Natural killer cell (primary cell): ENCODE measurements around the gene CCDC85C. TPM values are rescaled to one million over a fixed set of nuclear protein-coding genes. Genes with fewer than 3 reads are reported as not detected.

Source experiments
- ATAC-seq, 3 donors: fragments of 150-1000 bp in 2 of 3; fragments of 200-7000 bp in 1 of 3; cut with Tn5 transposase; 1 replicate in 1 of 3; 2 replicates in 2 of 3; pipeline ENCODE4 v1.10.0; 2021; ENCODE audit warnings: mild to moderate bottlenecking in 2 of 3, moderate library complexity in 2 of 3
- DNase-seq, 2 donors: peaks; one replicate each; pipeline versions ENCODE4 v3.0.0 to v3.0.0-alpha.2; 2013 to 2021; ENCODE audit warnings: mixed read lengths in 1 of 2
- H3K27ac ChIP-seq: one replicate; pipeline ENCODE4 v1.5.1; 2013; ENCODE audit warnings: mild to moderate bottlenecking, low read length
- H3K27me3 ChIP-seq: one replicate; pipeline ENCODE4 v1.6.1; 2013; ENCODE audit warnings: low read length; ENCODE audit not compliant: control insufficient read depth, insufficient read depth
- H3K36me3 ChIP-seq: one replicate; pipeline ENCODE4 v1.6.1; 2013; ENCODE audit warnings: low read length; ENCODE audit not compliant: control insufficient read depth, insufficient read depth
- H3K4me1 ChIP-seq: one replicate; pipeline ENCODE4 v1.6.1; 2013; ENCODE audit warnings: low read length; ENCODE audit not compliant: control insufficient read depth, insufficient read depth
- H3K4me3 ChIP-seq: one replicate; pipeline ENCODE4 v1.5.1; 2013; ENCODE audit warnings: low read length
- H3K9me3 ChIP-seq: one replicate; pipeline ENCODE4 v1.6.1; 2013; ENCODE audit warnings: low read length; ENCODE audit not compliant: control insufficient read depth, insufficient read depth
- H3K27ac Mint-ChIP-seq, 2 donors: one replicate each; pipeline ENCODE4 v1.8.0; 2022; ENCODE audit warnings: mild to moderate bottlenecking in 2 of 2, mixed read lengths in 2 of 2, moderate library complexity in 1 of 2
- H3K27me3 Mint-ChIP-seq, 2 donors: one replicate each; pipeline ENCODE4 v1.8.0; 2022; ENCODE audit warnings: low read depth in 2 of 2, mixed read lengths in 2 of 2
- H3K36me3 Mint-ChIP-seq: one replicate; pipeline ENCODE4 v1.8.0; 2022; ENCODE audit warnings: mixed read lengths
- H3K4me1 Mint-ChIP-seq, 2 donors: one replicate each; pipeline ENCODE4 v1.8.0; 2022; ENCODE audit warnings: mixed read lengths in 2 of 2
- H3K4me3 Mint-ChIP-seq: one replicate; pipeline ENCODE4 v1.8.0; 2022; ENCODE audit warnings: mild to moderate bottlenecking, moderate library complexity, mixed read lengths
- H3K9me3 Mint-ChIP-seq, 2 donors: one replicate each; pipeline ENCODE4 v1.8.0; 2022; ENCODE audit warnings: mixed read lengths in 2 of 2
- WGBS: methylation state at CpG from one replicate; pipeline ENCODE4 v1.1.7; 2013; ENCODE audit warnings: missing lambda C conversion rate; ENCODE audit not compliant: insufficient coverage; 5-methylcytosine and 5-hydroxymethylcytosine counted together
- intact Hi-C: fragments of 100-400 bp; cut with micrococcal nuclease; formaldehyde crosslinking; loops from one replicate; pipeline ENCODE4 v1.14.2; 2022
- total RNA-seq, 4 donors: library from RNA; stranded (reverse); fragments of 120-200 nt in 1 of 4; gene quantifications; one replicate each; pipeline versions ENCODE4 v1.2.3 to v1.2.4, GENCODE V29; 2013 to 2022
- TF ChIP-seq, protein P1 (sequence below): fragments of 200-600 bp; IDR thresholded peaks from one replicate; pipeline ENCODE4 v1.8.0; 2022; ENCODE audit warnings: antibody characterized with exemption

The CCDC85C gene
- total RNA-seq, 3 donors from 2014 or later (not counting 1 experiment from before 2014, with no cell fraction given) = 0.73 to 4.3 (median 2.8) TPM

DNA sequence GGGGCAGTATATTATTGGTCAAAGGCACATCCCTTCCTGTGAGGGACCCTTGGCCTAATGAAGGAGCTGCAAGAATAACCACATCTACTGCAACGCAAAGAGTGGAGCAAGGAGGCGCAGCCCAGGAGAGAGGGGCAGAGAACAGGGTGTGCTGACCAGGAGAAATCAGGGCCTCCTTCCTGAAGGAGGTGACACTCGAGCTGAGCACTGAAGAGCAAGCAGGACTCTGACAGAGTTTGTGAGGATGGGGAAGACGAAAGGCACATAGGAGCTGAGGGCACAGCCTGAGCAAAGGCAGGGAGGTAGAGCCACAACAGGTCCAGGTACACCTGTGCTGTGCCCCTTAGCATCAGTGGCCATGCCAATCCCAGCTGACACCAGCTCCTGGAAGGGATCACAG is 60.6 kb downstream of the CCDC85C start:
- ATAC-seq (no peak), DNase-seq (no peak)
- Mint-ChIP-seq H3K27me3 (peaks cover 0 to 2% of the 10 kb centered on the region in 2 donors), H3K27ac (no peak overlapping the region), H3K9me3 (no peaks in the 10 kb centered on the region), H3K4me3 (no peak overlapping the region), H3K4me1 (no peaks in the 10 kb centered on the region), H3K36me3 (no peaks in the 10 kb centered on the region)
- WGBS = 89% methylated on average over 4 of the region's 4 CpGs
- H3K36me3 ChIP-seq = no peaks in the 10 kb centered on the region
- intact Hi-C loops = no loop called here
- H3K9me3 ChIP-seq = no peaks in the 10 kb centered on the region
- H3K4me3 ChIP-seq = no peak overlapping the region
- no peaks in the 10 kb centered on the region for H3K4me1 ChIP-seq
- TF ChIP-seq, protein P1, sequence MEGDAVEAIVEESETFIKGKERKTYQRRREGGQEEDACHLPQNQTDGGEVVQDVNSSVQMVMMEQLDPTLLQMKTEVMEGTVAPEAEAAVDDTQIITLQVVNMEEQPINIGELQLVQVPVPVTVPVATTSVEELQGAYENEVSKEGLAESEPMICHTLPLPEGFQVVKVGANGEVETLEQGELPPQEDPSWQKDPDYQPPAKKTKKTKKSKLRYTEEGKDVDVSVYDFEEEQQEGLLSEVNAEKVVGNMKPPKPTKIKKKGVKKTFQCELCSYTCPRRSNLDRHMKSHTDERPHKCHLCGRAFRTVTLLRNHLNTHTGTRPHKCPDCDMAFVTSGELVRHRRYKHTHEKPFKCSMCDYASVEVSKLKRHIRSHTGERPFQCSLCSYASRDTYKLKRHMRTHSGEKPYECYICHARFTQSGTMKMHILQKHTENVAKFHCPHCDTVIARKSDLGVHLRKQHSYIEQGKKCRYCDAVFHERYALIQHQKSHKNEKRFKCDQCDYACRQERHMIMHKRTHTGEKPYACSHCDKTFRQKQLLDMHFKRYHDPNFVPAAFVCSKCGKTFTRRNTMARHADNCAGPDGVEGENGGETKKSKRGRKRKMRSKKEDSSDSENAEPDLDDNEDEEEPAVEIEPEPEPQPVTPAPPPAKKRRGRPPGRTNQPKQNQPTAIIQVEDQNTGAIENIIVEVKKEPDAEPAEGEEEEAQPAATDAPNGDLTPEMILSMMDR = no peak
- no peak overlapping the region for H3K27ac ChIP-seq
- H3K27me3 ChIP-seq = no peaks in the 10 kb centered on the region

DNA sequence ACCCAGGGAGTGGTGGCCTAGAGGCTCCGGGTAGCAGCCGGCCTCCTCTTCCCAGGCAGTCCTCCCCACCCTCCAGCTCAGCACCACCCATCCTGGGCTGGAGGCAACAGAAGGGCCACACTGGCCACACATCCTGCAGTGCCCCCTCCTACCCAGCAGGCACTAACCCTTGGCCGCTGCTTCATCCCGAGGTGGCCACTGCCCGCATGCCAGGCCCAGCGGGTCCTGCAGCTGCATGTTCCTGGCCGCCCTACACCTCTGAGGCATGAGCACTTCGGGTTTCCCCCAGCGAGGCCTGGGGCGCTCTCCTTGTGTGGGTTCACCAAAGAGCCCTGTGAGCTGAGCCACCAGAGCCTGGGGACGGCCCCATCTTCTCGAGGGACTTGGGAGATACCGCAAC is 61.4 kb downstream of the CCDC85C start:
- Mint-ChIP-seq H3K4me3 (no peak overlapping the region), H3K36me3 (no peaks in the 10 kb centered on the region), H3K9me3 (no peaks in the 10 kb centered on the region), H3K4me1 (no peaks in the 10 kb centered on the region), H3K27ac (no peak overlapping the region), H3K27me3 (peaks cover 0 to 2% of the 10 kb centered on the region in 2 donors)
- Histone ChIP-seq H3K4me3 (no peak overlapping the region), H3K27me3 (no peaks in the 10 kb centered on the region), H3K4me1 (no peaks in the 10 kb centered on the region), H3K27ac (no peak overlapping the region), H3K36me3 (no peaks in the 10 kb centered on the region), H3K9me3 (no peaks in the 10 kb centered on the region)
- no peak for ATAC-seq
- DNase-seq = no peak
- intact Hi-C loops = no loop called here
- WGBS = 90% methylated on average over 13 of the region's 13 CpGs
- TF ChIP-seq, protein P1 = no peak

DNA sequence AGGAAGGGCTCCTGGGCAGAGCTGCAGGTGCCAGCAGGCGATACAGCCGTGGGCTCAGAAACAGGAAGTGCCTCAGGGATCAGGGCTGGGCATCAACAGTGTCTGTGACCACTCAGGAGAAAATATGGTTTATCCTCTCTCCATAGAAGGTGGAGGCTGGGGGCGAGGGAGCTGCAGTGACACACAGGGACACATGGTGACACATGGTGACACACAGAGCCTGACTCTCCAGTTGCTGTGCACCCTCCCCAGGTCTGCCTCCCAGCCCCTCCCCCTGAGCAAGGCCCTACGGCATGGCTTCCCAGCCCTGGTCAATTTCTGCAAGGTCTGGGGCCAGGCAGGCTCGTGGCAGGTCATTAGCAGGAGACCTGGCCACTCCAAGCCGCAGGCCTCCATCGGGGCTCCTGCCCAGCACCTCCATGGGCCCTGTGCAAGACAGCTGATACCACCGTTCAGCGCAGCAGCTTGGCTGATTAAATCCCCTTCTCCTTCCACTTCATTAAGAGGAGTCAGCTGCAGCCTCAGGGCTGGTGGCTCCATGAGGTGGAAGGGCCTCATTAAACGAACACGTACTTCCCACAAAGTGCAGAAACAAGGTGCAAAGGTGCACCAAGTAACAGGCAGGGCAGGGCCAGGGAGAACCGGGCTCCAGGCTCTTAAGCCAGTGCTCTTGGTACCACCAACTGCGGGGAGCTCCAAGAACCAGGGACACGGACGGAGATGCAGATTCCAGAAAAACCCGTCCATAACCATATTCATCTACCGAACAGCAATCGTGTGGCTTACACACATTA is 62.1 kb downstream of the CCDC85C start:
- Histone ChIP-seq H3K9me3 (no peaks in the 10 kb centered on the region), H3K4me3 (no peak overlapping the region), H3K36me3 (no peaks in the 10 kb centered on the region), H3K27ac (no peak overlapping the region), H3K4me1 (no peaks in the 10 kb centered on the region), H3K27me3 (no peaks in the 10 kb centered on the region)
- intact Hi-C loops = no loop called here
- 80% methylated on average over 18 of the region's 18 CpGs for WGBS
- Mint-ChIP-seq H3K27ac (no peak overlapping the region), H3K9me3 (no peaks in the 10 kb centered on the region), H3K36me3 (no peaks in the 10 kb centered on the region), H3K27me3 (peaks cover 0 to 2% of the 10 kb centered on the region in 2 donors), H3K4me3 (no peak overlapping the region), H3K4me1 (no peaks in the 10 kb centered on the region)
- DNase-seq = no peak
- TF ChIP-seq, protein P1 = no peak
- ATAC-seq = no peak

DNA sequence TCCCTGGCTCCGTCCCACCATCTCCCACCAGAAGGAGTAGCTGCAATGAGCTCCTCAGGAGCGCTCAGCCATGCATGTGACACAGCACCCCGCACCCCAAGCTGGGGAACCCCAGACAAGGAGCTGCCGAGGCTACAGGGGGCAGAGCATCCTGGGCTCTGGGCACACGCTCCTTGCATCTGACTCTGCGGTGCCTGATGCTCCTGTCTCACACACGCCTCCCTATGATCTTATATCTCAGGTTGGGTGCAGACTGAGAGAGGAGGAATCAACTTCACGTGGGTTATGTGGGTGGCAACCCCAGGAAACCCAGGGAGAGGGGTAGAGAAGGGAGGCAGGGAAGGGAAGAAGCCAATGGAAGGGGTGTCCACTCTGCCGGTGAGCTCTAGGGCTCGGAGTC is 62.8 kb downstream of the CCDC85C start:
- no peaks in the 10 kb centered on the region for H3K9me3 Mint-ChIP-seq
- 63% methylated on average over 9 of the region's 10 CpGs for WGBS
- H3K27me3 Mint-ChIP-seq = peaks cover 0 to 2% of the 10 kb centered on the region in 2 donors
- no peak for DNase-seq
- H3K4me1 Mint-ChIP-seq = no peaks in the 10 kb centered on the region
- TF ChIP-seq, protein P1 = no peak
- H3K4me3 ChIP-seq = no peak overlapping the region
- ATAC-seq = no peak
- intact Hi-C loops = no loop called here
- no peak overlapping the region for H3K4me3 Mint-ChIP-seq
- H3K36me3 Mint-ChIP-seq = no peaks in the 10 kb centered on the region
- H3K27ac Mint-ChIP-seq = no peak overlapping the region
- H3K36me3 ChIP-seq = no peaks in the 10 kb centered on the region
- H3K27ac ChIP-seq = no peak overlapping the region
- no peaks in the 10 kb centered on the region for H3K9me3 ChIP-seq
- H3K27me3 ChIP-seq = no peaks in the 10 kb centered on the region
- no peaks in the 10 kb centered on the region for H3K4me1 ChIP-seq
